Keratinocyte (primary cell): ENCODE results near the gene FBXO8. TPM values are rescaled to one million over a fixed set of nuclear protein-coding genes. Genes with fewer than 3 reads are reported as not detected.
"Not testable (repeated sequence)": the region's sequence is repeated elsewhere in the genome, so short reads cannot be mapped to it uniquely, and the experiment has no call there.

Experiments
- DNase-seq: peaks from one replicate; pipeline ENCODE4 v3.0.0-alpha.2; 2011; ENCODE audit warnings: low read depth, missing footprints, low spot score
- FAIRE-seq: peaks from 2 replicates; lab custom pipeline; 2011; peaks lifted over from hg19 to GRCh38; lab: Jason Lieb, UNC
- H2AFZ ChIP-seq: 2 replicates; pipeline ENCODE4 v1.6.0; 2012; ENCODE audit warnings: low read length, control low read depth, inconsistent platforms; ENCODE audit not compliant: control insufficient read depth
- H3K27ac ChIP-seq: 2 replicates; pipeline ENCODE4 v1.5.1; 2011; ENCODE audit warnings: low read length; ENCODE audit not compliant: control insufficient read depth, insufficient read depth
- H3K27me3 ChIP-seq: 3 replicates; pipeline ENCODE4 v1.6.0; 2011; ENCODE audit warnings: low read length; ENCODE audit not compliant: control insufficient read depth, insufficient read depth; ENCODE audit errors: extremely low read depth
- H3K36me3 ChIP-seq, 2 experiments: 2 replicates in 1 of 2; 3 replicates in 1 of 2; pipeline ENCODE4 v1.5.1; 2011; ENCODE audit warnings: low read length in 2 of 2, mild to moderate bottlenecking in 1 of 2; ENCODE audit not compliant: control insufficient read depth in 2 of 2, insufficient read depth in 2 of 2; ENCODE audit errors: extremely low read depth in 1 of 2
- H3K4me1 ChIP-seq: 3 replicates; pipeline ENCODE4 v1.5.1; 2011; ENCODE audit warnings: low read length; ENCODE audit not compliant: control insufficient read depth, insufficient read depth; ENCODE audit errors: extremely low read depth
- H3K4me2 ChIP-seq: 3 replicates; pipeline ENCODE4 v1.6.0; 2011; ENCODE audit warnings: low read depth, low read length; ENCODE audit not compliant: control insufficient read depth, insufficient read depth; ENCODE audit errors: extremely low read depth
- H3K4me3 ChIP-seq, 3 experiments: fragments of 200-600 bp in 1 of 3; sonication (generic) in 1 of 3; 2 replicates in 2 of 3; 3 replicates in 1 of 3; pipeline ENCODE4 v1.5.1; 2011 to 2016; ENCODE audit warnings: low read length in 3 of 3, mild to moderate bottlenecking in 3 of 3, control low read depth in 2 of 3, inconsistent platforms in 1 of 3, low read depth in 1 of 3, mixed read lengths in 1 of 3, mixed run types in 1 of 3, moderate library complexity in 1 of 3; ENCODE audit not compliant: control insufficient read depth in 2 of 3, insufficient read depth in 2 of 3; ENCODE audit errors: extremely low read depth in 1 of 3
- H3K79me2 ChIP-seq: 2 replicates; pipeline ENCODE4 v1.6.0; 2012; ENCODE audit warnings: low read length; ENCODE audit not compliant: control insufficient read depth, insufficient read depth
- H3K9ac ChIP-seq: 3 replicates; pipeline ENCODE4 v1.6.0; 2011; ENCODE audit warnings: low read length; ENCODE audit not compliant: control insufficient read depth, insufficient read depth; ENCODE audit errors: extremely low read depth
- H3K9me1 ChIP-seq: 3 replicates; pipeline ENCODE4 v1.6.0; 2011; ENCODE audit warnings: low read length; ENCODE audit not compliant: control insufficient read depth, insufficient read depth; ENCODE audit errors: extremely low read depth
- H3K9me3 ChIP-seq: 2 replicates; pipeline ENCODE4 v1.5.1; 2012; ENCODE audit warnings: low read depth, low read length; ENCODE audit not compliant: control insufficient read depth
- H4K20me1 ChIP-seq: 3 replicates; pipeline ENCODE4 v1.6.0; 2011; ENCODE audit warnings: low read length; ENCODE audit not compliant: control insufficient read depth, insufficient read depth; ENCODE audit errors: extremely low read depth
- EZH2 ChIP-seq: IDR thresholded peaks from one replicate; pipeline ENCODE4 v1.6.1; 2012; ENCODE audit warnings: inconsistent platforms, mild to moderate bottlenecking, low read length, moderate library complexity
- dilution Hi-C: fragments of 300-500 bp; cut with MboI; formaldehyde crosslinking; loops from one replicate; pipeline ENCODE4 v1.7.0; 2020; ENCODE audit warnings: low sequenced_read_pairs; ENCODE audit not compliant: extremely low pct_ligation_motif_present
- polyA plus RNA-seq, 5 experiments: library from polyadenylated mRNA; depleted of rRNA in 3 of 5; stranded (reverse) in 3 of 5; stranded (forward) in 1 of 5; unstranded in 1 of 5; fragments of >200 nt; gene quantifications; 1 replicate in 1 of 5; 2 replicates in 3 of 5; 3 replicates in 1 of 5; pipeline versions ENCODE4 v1.2.1 to v1.2.3, GENCODE V29; 2011 to 2012; ENCODE audit warnings: missing spikeins in 2 of 5, low read depth in 1 of 5, low replicate concordance in 1 of 5
- TF ChIP-seq, protein P1 (sequence below), 3 experiments: IDR thresholded peaks in 1 of 3; conservative IDR thresholded peaks in 1 of 3; optimal IDR thresholded peaks in 1 of 3; 2 replicates in 2 of 3; 3 replicates in 1 of 3; pipeline versions ENCODE3 to v1.5.1; 2011; ENCODE audit warnings: low read length in 3 of 3, mild to moderate bottlenecking in 3 of 3, moderate library complexity in 2 of 3, control low read depth in 1 of 3, inconsistent platforms in 1 of 3; ENCODE audit not compliant: insufficient read depth in 2 of 3; ENCODE audit errors: extremely low read depth in 1 of 3

The FBXO8 gene
- polyA plus RNA-seq, 1 donor (not counting 4 experiments of a cell fraction or from before 2014, with no cell fraction given): 21.0 TPM

- DNase-seq (no peak), FAIRE-seq (no peak)
- H4K20me1 ChIP-seq: no peaks in the 10 kb centered on the region
- H3K9me1 ChIP-seq: no peaks in the 10 kb centered on the region
- no peak overlapping the region for H3K9ac ChIP-seq
- no peaks in the 10 kb centered on the region for H3K9me3 ChIP-seq
- dilution Hi-C loops: no loop called here
- H3K4me3 ChIP-seq: no peak overlapping the region
- H3K27me3 ChIP-seq: no peaks in the 10 kb centered on the region
- H3K4me2 ChIP-seq: no peak overlapping the region
- no peak overlapping the region for H3K27ac ChIP-seq
- H3K79me2 ChIP-seq: no peaks in the 10 kb centered on the region
- no peak overlapping the region for H2AFZ ChIP-seq
- H3K36me3 ChIP-seq: no peaks in the 10 kb centered on the region
- no peak for TF ChIP-seq EZH2
- TF ChIP-seq, protein P1, sequence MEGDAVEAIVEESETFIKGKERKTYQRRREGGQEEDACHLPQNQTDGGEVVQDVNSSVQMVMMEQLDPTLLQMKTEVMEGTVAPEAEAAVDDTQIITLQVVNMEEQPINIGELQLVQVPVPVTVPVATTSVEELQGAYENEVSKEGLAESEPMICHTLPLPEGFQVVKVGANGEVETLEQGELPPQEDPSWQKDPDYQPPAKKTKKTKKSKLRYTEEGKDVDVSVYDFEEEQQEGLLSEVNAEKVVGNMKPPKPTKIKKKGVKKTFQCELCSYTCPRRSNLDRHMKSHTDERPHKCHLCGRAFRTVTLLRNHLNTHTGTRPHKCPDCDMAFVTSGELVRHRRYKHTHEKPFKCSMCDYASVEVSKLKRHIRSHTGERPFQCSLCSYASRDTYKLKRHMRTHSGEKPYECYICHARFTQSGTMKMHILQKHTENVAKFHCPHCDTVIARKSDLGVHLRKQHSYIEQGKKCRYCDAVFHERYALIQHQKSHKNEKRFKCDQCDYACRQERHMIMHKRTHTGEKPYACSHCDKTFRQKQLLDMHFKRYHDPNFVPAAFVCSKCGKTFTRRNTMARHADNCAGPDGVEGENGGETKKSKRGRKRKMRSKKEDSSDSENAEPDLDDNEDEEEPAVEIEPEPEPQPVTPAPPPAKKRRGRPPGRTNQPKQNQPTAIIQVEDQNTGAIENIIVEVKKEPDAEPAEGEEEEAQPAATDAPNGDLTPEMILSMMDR (optimal IDR thresholded peaks at IDR 0.05 in 1 of 3, IDR thresholded peaks at IDR 0.05 in 1 of 3, conservative IDR thresholded peaks at IDR 0.05 in 1 of 3; ENCODE audit: extremely low read depth in 1 of 3, insufficient read depth in 2 of 3, low read length in 3 of 3): no peak
- H3K4me1 ChIP-seq: no peaks in the 10 kb centered on the region
Measured at GRCh38 chr4:174304664-174305063, 21.2 kb upstream of the FBXO8 start.

- dilution Hi-C loops: no loop called here
Measured at GRCh38 chr4:174303687-174304086, 20.2 kb upstream of the FBXO8 start.

DNA sequence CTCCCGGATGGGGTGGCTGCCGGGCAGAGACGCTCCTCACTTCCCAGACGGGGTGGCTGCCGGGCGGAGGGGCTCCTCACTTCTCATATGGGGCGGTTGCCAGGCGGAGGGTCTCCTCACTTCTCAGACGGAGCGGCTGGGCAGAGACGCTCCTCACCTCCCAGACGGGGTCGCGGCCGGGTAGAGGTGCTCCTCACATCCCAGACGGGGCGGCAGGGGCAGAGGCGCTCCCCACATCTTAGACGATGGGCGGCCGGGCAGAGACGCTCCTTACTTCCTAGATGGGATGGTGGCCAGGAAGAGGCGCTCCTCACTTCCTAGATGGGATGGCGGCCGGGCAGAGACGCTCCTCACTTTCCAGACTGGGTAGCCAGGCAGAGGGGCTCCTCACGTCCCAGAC is 11.7 kb upstream of the FBXO8 start:
- DNase-seq, dilution Hi-C loops, H3K4me1 ChIP-seq, H3K36me3 ChIP-seq, H3K4me2 ChIP-seq, H3K9me1 ChIP-seq, H3K27ac ChIP-seq, H3K4me3 ChIP-seq, H2AFZ ChIP-seq, H3K27me3 ChIP-seq, H4K20me1 ChIP-seq, H3K9me3 ChIP-seq, H3K79me2 ChIP-seq, H3K9ac ChIP-seq, FAIRE-seq: not testable (repeated sequence)

More at GRCh38 chr4:174303687-174304086, 20.2 kb upstream of the FBXO8 start:
- Histone ChIP-seq H2AFZ (no peak overlapping the region), H3K4me3 (no peak overlapping the region), H3K9ac (no peak overlapping the region), H3K27ac (no peak overlapping the region), H4K20me1 (no peaks in the 10 kb centered on the region), H3K4me2 (no peak overlapping the region), H3K4me1 (no peaks in the 10 kb centered on the region), H3K27me3 (no peaks in the 10 kb centered on the region), H3K9me3 (no peaks in the 10 kb centered on the region), H3K9me1 (no peaks in the 10 kb centered on the region), H3K36me3 (no peaks in the 10 kb centered on the region), H3K79me2 (no peaks in the 10 kb centered on the region)
- DNase-seq (no peak), FAIRE-seq (no peak)
- TF ChIP-seq, protein P1 (optimal IDR thresholded peaks at IDR 0.05 in 1 of 3, IDR thresholded peaks at IDR 0.05 in 1 of 3, conservative IDR thresholded peaks at IDR 0.05 in 1 of 3; ENCODE audit: extremely low read depth in 1 of 3, insufficient read depth in 2 of 3, low read length in 3 of 3): no peak
- TF ChIP-seq EZH2: no peak

DNA sequence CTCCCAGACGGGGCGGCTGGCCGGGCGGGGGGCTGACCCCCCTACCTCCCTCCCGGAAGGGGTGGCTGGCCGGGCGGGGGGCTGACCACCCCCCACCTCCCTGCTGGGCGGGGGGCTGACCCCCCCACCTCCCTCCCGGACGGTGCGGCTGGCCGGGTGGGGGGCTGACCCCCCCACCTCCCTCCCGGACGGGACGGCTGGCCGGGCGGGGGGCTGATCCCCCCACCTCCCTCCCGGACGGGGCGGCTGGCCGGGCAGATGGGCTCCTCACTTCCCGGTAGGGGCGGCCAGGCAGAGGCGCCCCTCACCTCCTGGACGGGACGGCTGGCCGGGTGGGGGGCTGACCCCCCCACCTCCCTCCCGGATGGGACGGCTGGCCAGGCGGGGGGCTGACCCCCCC is 11.2 kb upstream of the FBXO8 start:
- H2AFZ ChIP-seq, H3K4me1 ChIP-seq, FAIRE-seq, DNase-seq, H3K4me2 ChIP-seq, H3K27ac ChIP-seq, dilution Hi-C loops, H3K4me3 ChIP-seq, H3K9me1 ChIP-seq, H3K9ac ChIP-seq, H4K20me1 ChIP-seq, H3K9me3 ChIP-seq, H3K36me3 ChIP-seq, H3K27me3 ChIP-seq: not testable (repeated sequence)
- peaks cover 11% of the 10 kb centered on the region for H3K79me2 ChIP-seq
